SW480 (cell line): ENCODE data around the gene GANAB.
"Not testable (repeated sequence)": the region's sequence is repeated elsewhere in the genome, so short reads cannot be mapped to it uniquely, and the experiment has no call there.

Experiments used
- DNase-seq: peaks from one replicate; pipeline ENCODE4 v3.0.0-alpha.2; 2016; ENCODE audit warnings: low spot score

GANAB gene

DNA sequence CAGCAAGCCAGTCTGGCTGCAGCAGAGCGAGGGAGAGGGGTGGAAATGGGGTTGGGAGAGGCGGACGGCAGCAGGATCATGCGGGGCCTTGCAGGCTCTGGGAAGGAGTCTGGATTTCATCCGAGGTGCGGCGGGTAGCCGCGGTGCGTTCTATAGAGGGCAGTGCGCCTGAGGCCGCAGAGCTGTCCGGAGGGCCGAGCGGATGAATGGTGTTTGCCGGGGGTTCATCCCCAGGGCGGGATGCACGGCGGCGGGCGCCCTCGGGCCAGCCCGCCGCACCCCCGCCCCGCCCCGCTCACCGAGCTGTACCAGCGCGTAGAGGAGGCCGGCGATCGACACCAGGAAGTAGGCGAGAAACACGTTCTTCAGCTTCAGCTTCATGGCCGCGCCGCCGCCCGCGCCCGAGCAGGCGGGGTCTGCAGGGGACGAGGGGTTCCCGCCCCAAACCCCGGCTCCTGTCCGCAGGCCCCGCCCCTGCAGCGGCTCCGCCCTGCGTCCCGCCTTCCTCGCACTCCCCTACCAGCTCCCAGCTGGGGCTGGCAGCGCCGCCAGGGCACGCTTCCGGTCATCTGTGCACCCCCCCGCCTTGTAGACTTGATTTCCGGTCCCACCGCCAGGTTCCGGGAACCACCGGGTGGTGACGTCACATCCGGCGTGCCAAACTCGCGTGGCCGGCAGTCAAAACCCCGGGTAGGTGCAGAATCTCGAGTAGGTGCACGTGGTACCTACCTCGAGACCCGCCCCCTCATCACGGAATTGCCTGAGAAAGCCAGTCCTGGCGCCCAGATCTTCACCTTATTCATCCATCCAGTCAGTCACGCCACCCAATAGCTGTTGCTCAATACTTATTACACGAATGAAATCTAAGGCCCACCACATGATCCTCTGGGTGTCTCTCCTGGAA, 24.6 kb downstream of the GANAB start, which contains the start of gene B3GAT3:
B3GAT3 (minus strand) TSS at position 420 of the 904 bp plus-strand sequence; CDS start at position 381, 39 bp downstream.
- peak; percentile 98 for DNase-seq

DNA sequence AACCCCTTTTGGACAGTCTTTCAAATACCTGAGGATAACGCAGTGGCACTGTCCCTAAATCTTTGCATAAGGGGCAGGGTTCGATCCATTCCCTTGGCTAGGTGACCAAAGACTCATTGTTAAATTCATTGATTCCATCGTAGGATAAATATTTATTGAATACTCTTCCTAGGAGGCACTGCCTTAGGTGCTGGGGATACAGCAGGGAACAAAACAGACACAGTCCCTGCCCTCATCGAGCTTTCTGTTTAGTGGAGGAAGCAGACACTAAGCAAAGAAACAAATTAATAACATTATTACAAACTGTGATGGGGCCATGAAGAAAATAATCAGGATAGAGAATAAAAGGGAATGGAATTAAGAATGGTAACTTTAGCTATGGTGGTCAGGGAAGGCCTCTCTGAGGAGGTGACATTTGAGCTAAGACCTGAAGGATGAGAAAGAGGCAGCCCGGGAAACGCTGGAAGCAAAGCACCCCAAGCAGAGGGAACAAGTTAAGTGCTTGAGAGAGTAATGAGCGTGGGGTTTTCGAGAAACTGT, 25.3 kb downstream of the GANAB start:
- DNase-seq, result no peak

DNA sequence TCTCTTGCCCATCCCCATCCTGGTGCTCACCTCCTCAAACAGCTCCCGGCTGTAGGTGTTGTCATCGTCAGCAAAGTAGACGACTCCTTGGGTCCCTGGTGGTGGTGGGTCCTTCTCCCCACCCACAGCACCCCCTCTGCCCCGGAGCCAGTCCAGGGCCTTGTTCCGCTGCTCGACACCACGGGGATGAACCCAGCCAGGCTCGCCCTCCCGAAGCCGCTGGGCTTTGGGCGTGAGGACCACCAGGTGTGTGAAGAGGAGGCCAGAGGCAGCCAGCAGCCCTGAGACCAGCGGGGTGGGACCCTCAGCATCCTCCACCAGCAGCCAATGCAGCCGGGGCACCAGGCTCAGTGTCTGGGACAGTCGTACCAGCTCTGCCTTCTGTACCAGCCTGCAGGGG, 29.5 kb downstream of the GANAB start:
- not testable (repeated sequence) for DNase-seq

GRCh38 chr11:62615521-62615920, 30.9 kb downstream of the GANAB start:
- DNase-seq, result no peak

- peak; percentile 48 for DNase-seq
These were observed 32.1 kb downstream of the GANAB start for GRCh38 chr11:62614275-62614674.

- DNase-seq, result no peak
These were observed 33.1 kb downstream of the GANAB start for GRCh38 chr11:62613291-62613778.

DNA sequence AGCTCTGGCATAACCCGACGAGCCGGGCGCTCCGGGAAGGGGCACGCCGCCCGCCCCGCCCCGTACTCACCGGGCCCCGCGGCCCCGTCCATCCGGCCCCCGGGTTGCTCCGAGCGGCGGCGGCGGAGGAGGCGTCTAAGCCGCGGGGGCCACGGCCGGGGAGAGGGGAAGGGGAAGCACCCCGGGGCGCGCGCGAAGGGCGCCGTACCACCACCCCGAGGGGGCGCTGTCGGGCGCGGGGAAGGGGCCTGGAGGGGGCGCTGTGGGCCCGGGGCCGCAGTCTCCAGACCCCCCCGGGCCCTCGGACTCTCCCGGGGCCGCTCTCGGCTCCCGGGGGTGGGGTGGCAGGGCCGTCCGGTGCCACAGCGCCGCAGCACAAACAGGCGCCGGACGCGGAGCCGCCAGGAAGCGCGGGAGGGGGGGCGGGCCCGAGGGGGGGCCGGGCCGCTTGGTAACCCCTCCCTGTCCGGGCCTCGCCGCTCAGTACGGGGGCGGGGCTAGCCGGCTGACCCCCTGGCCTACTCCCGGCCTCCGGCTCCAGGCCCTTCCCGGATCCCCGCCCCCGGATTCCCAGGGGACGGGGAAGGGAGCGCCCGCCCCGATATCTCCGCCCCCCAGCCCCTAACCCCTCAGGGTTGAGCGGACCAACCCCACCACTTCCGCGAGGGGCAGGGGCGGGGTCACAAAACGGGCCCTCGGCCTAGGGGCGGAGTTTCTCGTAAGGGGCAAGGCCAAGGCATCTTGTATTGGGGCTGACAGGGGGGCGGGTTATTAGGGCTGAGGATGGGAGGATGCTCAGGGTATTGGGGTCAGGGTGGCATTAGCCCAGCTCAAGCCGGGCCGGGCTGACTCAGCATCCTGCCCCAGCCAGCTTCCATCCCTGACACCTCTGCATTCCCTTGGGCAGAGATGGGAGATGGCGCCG, 33.8 kb downstream of the GANAB start, which contains the start of the genes EML3 and ROM1:
EML3 (minus strand) TSS at position 410 of the 925 bp plus-strand sequence; CDS start at position 92, 318 bp downstream.
ROM1 (plus strand) TSS at position 892 of the 925 bp plus-strand sequence; CDS start at position 917, 25 bp downstream.
- DNase-seq, result peak; percentile 74

DNA sequence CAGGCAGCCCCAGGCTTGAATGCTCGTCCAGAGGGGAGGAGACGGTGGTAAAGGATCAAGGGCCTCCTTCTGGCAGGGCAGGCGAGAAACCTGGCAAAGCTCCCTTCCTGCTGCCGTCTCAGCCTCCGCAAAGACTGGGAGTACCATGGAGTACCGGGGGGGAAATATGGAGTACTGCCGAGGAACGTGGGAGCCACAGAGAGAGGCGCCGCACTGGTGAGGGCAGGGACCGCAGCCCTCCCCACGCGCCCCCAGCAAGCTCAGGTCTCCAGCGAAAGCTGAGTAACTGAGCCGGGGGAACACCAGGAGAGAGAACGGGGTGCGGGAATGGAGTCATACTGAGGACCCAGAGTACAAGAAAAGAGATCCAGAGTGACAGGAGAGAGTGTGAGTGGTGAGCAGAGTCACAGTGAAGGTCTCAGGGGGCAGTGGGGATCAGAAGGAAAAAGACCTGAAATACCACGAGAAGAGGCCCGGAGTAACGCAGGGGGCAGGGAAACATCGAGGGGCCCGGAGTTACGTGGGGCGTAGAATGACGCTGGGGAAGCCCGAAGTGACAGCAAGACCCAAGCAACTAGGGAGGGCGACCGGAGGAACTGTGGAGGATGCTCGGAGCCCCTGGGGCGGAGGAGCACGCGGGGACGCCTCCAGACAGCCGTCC, 34.6 kb downstream of the GANAB start:
- DNase-seq, result peak; percentile 48

DNA sequence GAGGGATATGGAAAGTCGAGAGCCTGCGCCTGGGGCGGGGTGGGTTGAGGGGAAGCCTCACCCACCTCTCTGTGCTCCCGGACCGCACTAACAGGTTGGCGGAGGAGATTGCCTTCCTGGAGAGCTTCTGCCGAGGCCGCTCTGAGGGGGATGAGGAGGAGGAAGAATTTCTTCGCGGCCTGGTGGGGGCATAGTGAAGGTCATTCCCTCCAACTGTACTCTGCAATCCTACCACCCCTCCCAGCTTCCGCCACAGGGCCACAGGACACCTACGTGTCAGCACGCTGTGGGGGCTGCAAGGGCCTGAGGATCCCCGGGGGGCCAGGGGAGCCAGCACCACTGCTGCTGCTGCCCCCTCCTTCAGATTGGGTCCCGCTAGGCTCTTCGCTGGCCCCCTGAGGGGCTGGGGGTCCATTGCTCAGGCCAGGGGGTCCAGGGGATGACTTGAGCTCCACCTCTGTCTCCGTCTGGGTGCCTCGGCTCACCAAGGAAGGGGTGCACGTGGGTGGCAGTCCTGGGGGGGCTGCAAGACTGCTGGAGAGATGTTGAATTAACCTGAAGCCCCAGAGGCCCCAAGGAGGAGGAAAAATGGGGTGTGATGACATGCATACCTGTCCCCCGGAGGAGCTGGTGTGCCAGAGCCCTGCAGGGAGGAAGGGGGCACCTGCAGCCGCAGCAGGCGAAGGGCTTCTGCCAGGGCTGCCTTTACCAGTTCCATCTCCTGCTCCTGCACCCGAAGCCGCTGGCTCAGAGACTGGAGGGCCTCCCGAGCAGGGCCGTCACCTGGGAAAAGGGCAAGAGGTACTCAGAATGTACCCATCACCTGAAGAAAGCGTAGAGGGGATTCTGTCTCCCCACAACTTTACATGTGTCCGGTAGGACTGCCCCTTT, 35.4 kb downstream of the GANAB start:
- DNase-seq, result no peak

GRCh38 chr11:62610403-62610802, 36.0 kb downstream of the GANAB start:
- no peak for DNase-seq

GRCh38 chr11:62608776-62609175, 37.6 kb downstream of the GANAB start:
- no peak for DNase-seq

- DNase-seq, result no peak
These were observed 38.7 kb downstream of the GANAB start for GRCh38 chr11:62607714-62608113.

DNA sequence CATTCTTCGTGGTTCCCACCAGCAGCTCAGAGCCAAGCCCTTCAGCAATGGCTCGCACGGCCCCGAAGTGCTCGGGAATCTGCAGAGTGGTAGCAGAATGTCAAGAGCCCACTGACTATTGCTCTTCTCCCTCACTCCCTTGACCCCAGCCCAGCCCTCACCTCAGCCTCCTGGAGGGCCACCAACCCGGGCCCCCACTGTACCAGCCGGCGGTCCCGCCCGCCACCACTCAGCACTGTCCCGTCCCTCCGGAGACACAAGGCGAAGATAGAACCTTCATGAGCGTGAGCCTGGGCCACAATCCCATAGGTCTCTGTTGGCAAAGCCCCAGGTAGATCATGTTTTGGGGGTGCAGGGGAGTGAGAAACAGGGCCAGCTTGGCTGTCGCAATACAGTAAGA, 40.5 kb downstream of the GANAB start:
- no peak for DNase-seq

DNA sequence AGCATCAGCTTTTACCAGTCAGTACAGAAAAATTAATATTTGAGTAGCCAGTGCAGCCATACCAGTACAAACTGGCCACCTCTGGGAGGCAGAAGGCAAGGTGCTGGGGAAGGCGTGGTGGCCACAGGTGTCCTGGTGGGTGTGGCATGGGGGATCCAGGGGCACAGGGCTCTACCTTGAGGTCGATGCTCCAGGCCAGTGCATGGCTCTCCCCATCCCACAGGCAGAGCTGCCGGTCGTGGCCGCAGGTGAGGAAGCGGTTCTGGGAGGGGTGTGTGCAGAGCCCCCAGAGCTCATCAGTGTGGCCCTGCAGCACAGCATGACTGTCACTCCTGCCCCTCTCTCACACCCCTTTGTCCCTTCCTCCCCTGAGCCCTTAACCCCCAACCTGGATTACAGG, 40.9 kb downstream of the GANAB start:
- DNase-seq, result no peak

GRCh38 chr11:62604460-62605120, 41.8 kb downstream of the GANAB start:
- no peak for DNase-seq

DNA sequence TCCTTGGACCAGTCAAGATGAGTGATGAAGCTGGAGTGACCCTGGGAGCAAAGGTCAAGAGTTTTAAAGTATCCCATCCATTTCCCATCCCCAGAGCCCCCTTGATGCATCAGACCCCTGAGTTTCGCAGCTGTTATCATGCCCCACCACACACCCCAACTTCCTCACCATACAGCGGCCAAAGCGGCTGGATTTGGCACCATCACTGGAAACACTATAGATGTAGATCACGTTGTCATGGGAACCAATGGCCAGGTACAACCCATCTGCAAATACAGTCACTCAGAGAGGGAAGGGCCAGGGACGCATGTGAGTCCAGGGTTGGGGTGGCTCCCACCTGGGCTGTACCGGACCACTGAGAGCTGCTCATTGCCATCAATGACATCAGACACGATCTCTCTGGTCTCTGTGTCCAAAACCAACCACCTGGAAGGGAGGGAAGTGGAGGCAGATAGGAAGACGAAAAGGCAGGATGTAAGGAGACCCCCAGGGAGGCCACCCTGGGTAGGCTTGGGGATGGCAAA, 42.6 kb downstream of the GANAB start:
- no peak for DNase-seq

DNA sequence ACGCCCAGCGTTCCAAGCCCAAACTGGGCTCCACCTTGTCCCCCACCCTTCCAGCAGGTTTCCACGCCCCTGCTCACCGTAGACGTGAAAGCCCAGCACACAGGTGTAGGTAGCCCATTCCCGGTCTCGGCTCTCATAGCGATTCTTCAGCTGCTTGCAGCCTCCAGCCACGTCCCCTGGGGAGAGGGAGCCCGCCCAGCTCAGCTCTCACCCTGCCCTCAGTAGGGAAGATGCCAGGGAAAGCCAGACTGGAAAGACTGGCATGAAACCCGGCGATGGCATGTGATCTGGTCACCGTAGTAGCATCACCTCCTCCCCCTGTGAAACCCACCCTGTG, 43.4 kb downstream of the GANAB start:
- no peak for DNase-seq

- DNase-seq, result no peak
These were observed 44.0 kb downstream of the GANAB start for GRCh38 chr11:62602141-62603071.
